ENCODE data around the gene TEX38.
A peak's percentile ranks its signal among the peaks of the same experiment; 100 is the strongest.

The TEX38 gene

DNA sequence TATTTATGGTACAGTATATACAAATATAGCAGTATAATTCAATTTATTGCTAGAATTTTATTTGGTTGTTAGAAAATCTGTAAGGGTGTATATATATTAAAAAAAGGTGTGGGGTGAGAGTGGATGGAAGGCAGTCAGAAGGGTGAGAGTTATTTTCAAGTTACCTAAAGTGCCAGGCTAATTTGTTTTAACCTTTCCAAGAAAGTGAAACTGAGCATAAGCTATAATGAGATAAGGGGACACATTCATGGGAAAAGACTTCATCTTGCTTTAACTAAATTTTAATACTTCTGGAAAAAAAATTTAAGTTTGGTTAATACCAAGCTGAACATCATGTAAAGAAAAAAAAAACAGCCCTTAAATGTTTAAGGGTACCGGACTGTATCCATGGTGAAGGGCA lies 4.9 kb downstream of the TEX38 start:
- Histone ChIP-seq H3K4me3 (ENCODE audit: low read depth in 1 of 2, low read length in 2 of 2) (no peak overlapping the region), H3K36me3 (ENCODE audit: insufficient read depth, low read length) (peaks cover 49% of the 10 kb centered on the region), H3K9ac (ENCODE audit: low read length) (no peak overlapping the region), H3K9me3 (ENCODE audit: low read length) (no peaks in the 10 kb centered on the region), H3K4me1 (ENCODE audit: insufficient read depth, low read length) (no peaks in the 10 kb centered on the region), H3K27ac (ENCODE audit: low read depth, low read length) (no peak overlapping the region), H3K27me3 (ENCODE audit: control insufficient read depth in 1 of 2, insufficient read depth in 2 of 2, low read length in 2 of 2) (no peaks in the 10 kb centered on the region)

DNA sequence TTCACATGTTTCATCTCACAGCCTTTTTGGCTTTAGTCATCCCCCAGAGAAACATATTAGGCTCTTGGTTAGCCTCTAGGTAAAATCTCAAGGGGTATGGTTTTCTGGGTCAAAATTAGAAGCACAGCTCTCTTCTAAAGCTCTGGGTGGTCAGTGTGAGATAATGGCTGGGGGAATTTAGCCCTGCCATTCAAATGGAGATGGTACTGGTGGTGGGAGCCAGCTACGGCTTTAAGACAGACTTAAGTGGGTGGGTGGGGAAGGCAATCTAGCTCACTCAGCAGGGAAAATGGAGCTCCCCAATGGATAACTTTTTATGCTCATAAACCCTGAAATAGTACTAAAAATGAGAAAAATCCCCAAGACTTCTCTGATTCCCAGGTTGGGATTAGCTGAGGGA lies 5.7 kb downstream of the TEX38 start:
- H3K27ac ChIP-seq (ENCODE audit: low read depth, low read length) = no peak overlapping the region
- H3K36me3 ChIP-seq (ENCODE audit: insufficient read depth, low read length) = peaks cover 56% of the 10 kb centered on the region
- H3K9ac ChIP-seq (ENCODE audit: low read length) = no peak overlapping the region
- no peaks in the 10 kb centered on the region for H3K27me3 ChIP-seq (ENCODE audit: control insufficient read depth in 1 of 2, insufficient read depth in 2 of 2, low read length in 2 of 2)
- no peaks in the 10 kb centered on the region for H3K9me3 ChIP-seq (ENCODE audit: low read length)
- H3K4me3 ChIP-seq (ENCODE audit: low read depth in 1 of 2, low read length in 2 of 2) = no peak overlapping the region
- no peaks in the 10 kb centered on the region for H3K4me1 ChIP-seq (ENCODE audit: insufficient read depth, low read length)

DNA sequence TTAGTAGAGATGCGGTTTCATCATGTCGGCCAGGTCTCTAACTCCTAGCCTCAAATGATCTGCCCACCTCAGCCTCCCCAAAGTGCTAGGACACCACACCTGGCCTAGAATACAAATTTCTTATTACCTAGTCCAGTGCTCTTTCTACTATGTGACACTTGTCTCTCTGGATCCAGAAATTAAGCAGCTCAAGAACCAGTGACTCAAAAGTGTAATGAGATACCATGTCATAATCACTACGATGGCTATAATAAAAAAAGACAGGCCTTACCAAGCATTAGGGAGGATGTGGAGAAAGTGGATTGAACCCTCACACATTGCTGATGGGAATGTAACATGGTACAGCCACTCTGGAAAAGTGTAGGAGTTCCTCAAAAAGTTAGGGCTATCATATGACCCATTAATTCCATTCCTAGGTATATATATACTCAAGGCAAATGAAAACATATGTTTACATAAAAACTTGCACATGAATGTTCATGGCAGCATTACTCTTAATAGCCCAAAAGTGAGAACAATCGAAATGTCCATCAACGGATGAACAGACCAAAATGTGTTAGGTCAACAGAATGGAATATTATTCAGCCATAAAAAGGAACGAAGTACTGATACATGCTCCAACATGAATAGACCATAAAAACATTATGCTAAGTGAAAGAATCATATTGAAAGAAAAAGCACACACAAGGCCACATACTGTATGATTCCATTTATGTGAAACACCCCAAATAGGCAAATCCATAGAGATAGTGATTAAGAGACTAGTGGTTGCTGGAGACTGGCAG lies 8.3 kb downstream of the TEX38 start:
- Histone ChIP-seq H3K4me1 (ENCODE audit: insufficient read depth, low read length) (no peaks in the 10 kb centered on the region), H3K9ac (ENCODE audit: low read length) (no peak overlapping the region), H3K9me3 (ENCODE audit: low read length) (no peaks in the 10 kb centered on the region), H3K27ac (ENCODE audit: low read depth, low read length) (no peak overlapping the region), H3K27me3 (ENCODE audit: control insufficient read depth in 1 of 2, insufficient read depth in 2 of 2, low read length in 2 of 2) (no peaks in the 10 kb centered on the region), H3K4me3 (ENCODE audit: low read depth in 1 of 2, low read length in 2 of 2) (no peak overlapping the region), H3K36me3 (ENCODE audit: insufficient read depth, low read length) (peaks cover 80% of the 10 kb centered on the region)

DNA sequence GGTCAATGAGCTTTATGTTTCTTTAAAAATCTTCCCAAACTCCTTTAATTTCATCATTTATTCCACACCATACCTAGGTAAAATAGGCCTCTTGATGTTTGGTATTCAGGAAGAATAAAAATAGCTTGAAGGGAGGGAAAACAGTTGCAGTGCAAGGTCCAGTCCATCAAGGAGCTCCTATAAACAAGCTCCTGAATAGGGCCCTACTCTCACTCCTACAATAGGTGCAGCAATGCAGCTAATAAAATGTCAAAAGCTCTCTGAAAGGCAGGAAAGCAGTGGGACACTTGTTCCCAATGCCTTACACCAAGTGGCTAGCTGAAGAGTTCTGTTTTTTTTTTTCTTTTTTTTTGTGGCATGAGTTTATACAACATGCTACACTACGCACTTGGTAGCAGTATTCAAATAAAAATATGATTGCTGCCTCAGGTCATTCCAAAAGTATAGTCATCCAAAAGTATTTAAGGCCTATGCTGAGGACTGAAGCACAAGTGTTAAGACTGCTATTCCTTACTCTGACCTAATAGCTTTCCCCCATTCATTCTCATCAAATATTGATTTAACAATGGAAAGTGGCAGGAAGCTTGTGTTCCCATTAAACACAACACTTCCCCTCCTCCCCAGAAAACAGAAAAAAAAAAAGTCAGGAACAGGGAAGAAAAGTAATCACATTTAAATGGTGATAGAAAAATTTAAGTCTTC lies 9.8 kb downstream of the TEX38 start:
- Histone ChIP-seq H3K27ac (ENCODE audit: low read depth, low read length) (no peak overlapping the region), H3K36me3 (ENCODE audit: insufficient read depth, low read length) (peaks cover 79% of the 10 kb centered on the region), H3K4me3 (ENCODE audit: low read depth in 1 of 2, low read length in 2 of 2) (no peak overlapping the region), H3K9me3 (ENCODE audit: low read length) (no peaks in the 10 kb centered on the region), H3K9ac (ENCODE audit: low read length) (no peak overlapping the region), H3K4me1 (ENCODE audit: insufficient read depth, low read length) (peaks cover 2% of the 10 kb centered on the region), H3K27me3 (ENCODE audit: control insufficient read depth in 1 of 2, insufficient read depth in 2 of 2, low read length in 2 of 2) (no peaks in the 10 kb centered on the region)

DNA sequence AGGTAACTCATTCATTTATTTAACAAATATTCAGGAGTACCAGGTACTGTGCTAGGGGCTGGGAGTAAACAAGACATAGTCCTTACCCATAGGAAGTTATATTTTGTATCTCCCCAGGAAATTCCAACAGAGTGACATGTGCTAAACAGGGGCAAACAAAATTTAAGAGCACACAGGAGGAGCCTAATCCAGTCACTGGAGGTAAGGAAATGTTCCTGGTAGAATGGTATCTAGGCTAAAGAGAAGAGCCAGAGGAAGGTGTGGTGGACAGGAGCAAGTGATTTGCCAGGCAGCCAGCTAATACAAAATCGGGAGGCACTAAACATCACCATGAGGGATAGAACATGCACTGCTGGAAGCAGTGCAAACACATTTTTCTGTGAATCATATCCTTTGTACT lies 10.4 kb downstream of the TEX38 start:
- Histone ChIP-seq H3K9me3 (ENCODE audit: low read length) (no peaks in the 10 kb centered on the region), H3K36me3 (ENCODE audit: insufficient read depth, low read length) (peaks cover 80% of the 10 kb centered on the region), H3K27me3 (ENCODE audit: control insufficient read depth in 1 of 2, insufficient read depth in 2 of 2, low read length in 2 of 2) (no peaks in the 10 kb centered on the region), H3K4me1 (ENCODE audit: insufficient read depth, low read length) (peaks cover 8% of the 10 kb centered on the region), H3K9ac (ENCODE audit: low read length) (no peak overlapping the region), H3K27ac (ENCODE audit: low read depth, low read length) (no peak overlapping the region), H3K4me3 (ENCODE audit: low read depth in 1 of 2, low read length in 2 of 2) (no peak overlapping the region)

DNA sequence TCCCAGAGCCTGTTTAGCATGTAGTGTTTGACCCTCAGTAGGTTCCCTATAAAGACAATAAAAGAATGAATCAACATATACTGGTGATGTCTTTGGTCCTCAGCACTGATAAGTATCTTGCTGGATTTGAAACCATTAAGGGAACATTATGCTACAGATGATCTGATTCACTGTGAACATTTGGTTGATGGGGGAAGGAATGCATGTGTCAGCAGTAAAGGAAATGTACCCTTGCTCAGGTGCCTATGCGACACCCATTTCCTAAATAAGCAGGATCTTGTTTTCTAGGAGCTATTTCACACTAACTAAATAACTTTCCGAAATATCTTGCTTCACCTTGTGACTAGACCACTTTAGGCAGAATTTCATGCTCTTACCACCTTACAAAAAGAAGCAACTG lies 13.0 kb downstream of the TEX38 start:
- Histone ChIP-seq H3K27me3 (ENCODE audit: control insufficient read depth in 1 of 2, insufficient read depth in 2 of 2, low read length in 2 of 2) (no peaks in the 10 kb centered on the region), H3K27ac (ENCODE audit: low read depth, low read length) (no peak overlapping the region), H3K4me3 (ENCODE audit: low read depth in 1 of 2, low read length in 2 of 2) (no peak overlapping the region), H3K4me1 (ENCODE audit: insufficient read depth, low read length) (peaks cover 24% of the 10 kb centered on the region), H3K36me3 (ENCODE audit: insufficient read depth, low read length) (peaks cover 79% of the 10 kb centered on the region), H3K9ac (ENCODE audit: low read length) (no peak overlapping the region), H3K9me3 (ENCODE audit: low read length) (no peaks in the 10 kb centered on the region)

DNA sequence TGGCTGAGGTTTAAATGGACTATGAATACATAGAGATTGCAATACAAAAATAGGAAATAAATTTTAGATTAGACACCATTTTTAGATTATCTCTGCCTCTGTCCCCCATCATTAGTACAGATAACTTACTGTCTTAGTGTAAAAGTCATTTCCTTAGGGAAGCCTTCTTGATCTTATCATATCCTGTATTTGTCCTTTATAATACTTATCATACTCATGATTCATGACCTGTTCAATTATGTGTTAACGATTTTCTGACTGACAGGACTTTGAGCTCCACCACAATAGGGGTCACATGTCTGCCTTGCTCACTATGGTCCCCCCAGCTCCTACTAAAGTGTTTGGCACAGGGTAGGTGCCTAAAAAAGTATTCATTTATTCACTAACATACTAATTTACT lies 14.6 kb downstream of the TEX38 start:
- H3K36me3 ChIP-seq (ENCODE audit: insufficient read depth, low read length) = peaks cover 82% of the 10 kb centered on the region
- no peak overlapping the region for H3K9ac ChIP-seq (ENCODE audit: low read length)
- no peaks in the 10 kb centered on the region for H3K27me3 ChIP-seq (ENCODE audit: control insufficient read depth in 1 of 2, insufficient read depth in 2 of 2, low read length in 2 of 2)
- H3K4me3 ChIP-seq (ENCODE audit: low read depth in 1 of 2, low read length in 2 of 2) = no peak overlapping the region
- H3K4me1 ChIP-seq (ENCODE audit: insufficient read depth, low read length) = peaks cover 24% of the 10 kb centered on the region
- H3K27ac ChIP-seq (ENCODE audit: low read depth, low read length) = no peak overlapping the region
- no peaks in the 10 kb centered on the region for H3K9me3 ChIP-seq (ENCODE audit: low read length)

DNA sequence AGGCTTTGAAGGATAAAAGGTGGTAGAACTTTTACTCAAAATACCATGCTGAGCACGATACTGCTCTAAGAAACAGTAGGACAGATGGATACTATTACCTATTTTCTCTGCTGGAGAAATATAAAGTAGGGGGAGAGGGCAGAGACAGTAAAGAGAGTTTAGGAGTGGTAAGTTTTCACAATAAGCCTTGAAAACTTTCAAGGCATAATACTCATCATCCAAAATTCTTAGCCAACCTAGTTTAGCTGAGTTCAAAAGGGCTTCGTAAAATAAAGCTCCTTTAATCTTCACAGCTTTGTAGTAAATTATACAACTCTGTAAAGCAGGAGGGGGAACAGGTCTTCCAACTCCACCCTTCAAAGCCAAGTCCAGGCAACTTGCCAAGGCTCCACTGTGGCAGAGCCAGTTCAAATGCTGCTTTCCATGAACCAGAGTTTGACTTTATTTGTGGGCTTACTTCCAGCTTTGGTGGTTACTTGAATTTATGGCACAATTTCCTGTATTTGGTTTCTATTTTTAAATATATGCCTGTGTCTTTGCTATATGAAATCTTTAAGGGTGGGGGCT lies 15.5 kb downstream of the TEX38 start:
- peaks cover 28% of the 10 kb centered on the region for H3K4me1 ChIP-seq (ENCODE audit: insufficient read depth, low read length)
- H3K27me3 ChIP-seq (ENCODE audit: control insufficient read depth in 1 of 2, insufficient read depth in 2 of 2, low read length in 2 of 2) = no peaks in the 10 kb centered on the region
- peak overlapping the region; percentile 59 for H3K27ac ChIP-seq (ENCODE audit: low read depth, low read length)
- no peak overlapping the region for H3K4me3 ChIP-seq (ENCODE audit: low read depth in 1 of 2, low read length in 2 of 2)
- H3K9me3 ChIP-seq (ENCODE audit: low read length) = no peaks in the 10 kb centered on the region
- H3K36me3 ChIP-seq (ENCODE audit: insufficient read depth, low read length) = peaks cover 79% of the 10 kb centered on the region
- H3K9ac ChIP-seq (ENCODE audit: low read length) = no peak overlapping the region

DNA sequence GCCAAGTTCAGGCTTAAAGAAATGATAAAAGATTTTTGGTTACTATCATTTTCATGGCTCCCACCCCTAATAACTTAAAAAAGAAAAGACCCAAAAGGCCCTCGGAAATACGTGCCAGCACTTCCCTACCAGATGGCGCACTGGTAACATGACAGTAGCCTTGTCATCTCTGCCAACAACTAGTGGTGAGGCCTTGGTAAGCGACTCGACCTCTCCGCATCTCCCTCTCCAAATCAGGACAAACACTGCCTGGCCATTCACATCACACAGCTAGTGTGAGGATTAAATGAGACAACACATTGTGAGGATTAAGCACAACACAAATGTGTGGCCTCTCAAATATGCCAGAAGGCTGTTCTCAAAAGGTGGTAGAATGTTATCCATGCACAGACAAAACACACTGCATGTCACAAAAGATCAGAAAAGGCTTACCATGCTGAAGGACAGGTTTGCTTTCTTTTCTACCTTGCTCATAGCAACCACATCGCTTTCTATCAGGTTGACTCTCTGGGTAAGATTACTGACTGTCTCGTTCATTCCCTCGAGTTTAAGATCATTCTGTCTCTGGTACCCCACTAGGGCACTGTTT lies 16.4 kb downstream of the TEX38 start:
- Histone ChIP-seq H3K27ac (ENCODE audit: low read depth, low read length) (no peak overlapping the region), H3K4me1 (ENCODE audit: insufficient read depth, low read length) (peaks cover 36% of the 10 kb centered on the region), H3K4me3 (ENCODE audit: low read depth in 1 of 2, low read length in 2 of 2) (no peak overlapping the region)

DNA sequence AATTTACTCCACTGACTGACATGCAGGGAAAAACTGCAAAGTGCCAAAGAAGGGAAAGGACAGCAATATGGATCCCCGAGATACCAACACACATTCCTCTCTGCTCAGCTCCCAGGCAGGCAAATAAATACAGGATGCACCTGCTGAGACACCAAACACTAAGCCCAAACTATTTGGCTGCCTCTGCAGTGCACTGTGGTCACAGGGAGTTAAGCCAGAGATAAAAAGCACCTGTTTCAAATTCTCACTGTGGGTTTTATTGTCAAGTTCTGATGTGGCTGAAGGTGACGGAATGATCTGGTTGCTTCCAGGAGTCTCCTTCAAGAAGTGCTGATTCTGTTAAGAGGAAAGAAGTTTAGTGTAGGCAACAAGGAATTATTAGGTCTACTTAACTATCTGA lies 17.7 kb downstream of the TEX38 start:
- H3K36me3 ChIP-seq (ENCODE audit: insufficient read depth, low read length) = peaks cover 58% of the 10 kb centered on the region
- H3K27ac ChIP-seq (ENCODE audit: low read depth, low read length) = no peak overlapping the region
- peaks cover 44% of the 10 kb centered on the region for H3K4me1 ChIP-seq (ENCODE audit: insufficient read depth, low read length)
- no peak overlapping the region for H3K4me3 ChIP-seq (ENCODE audit: low read depth in 1 of 2, low read length in 2 of 2)
- H3K9ac ChIP-seq (ENCODE audit: low read length) = no peak overlapping the region
- H3K9me3 ChIP-seq (ENCODE audit: low read length) = no peaks in the 10 kb centered on the region
- no peaks in the 10 kb centered on the region for H3K27me3 ChIP-seq (ENCODE audit: control insufficient read depth in 1 of 2, insufficient read depth in 2 of 2, low read length in 2 of 2)

More for the DNA sequence above, 16.4 kb downstream of the TEX38 start:
- H3K9me3 ChIP-seq (ENCODE audit: low read length) = no peaks in the 10 kb centered on the region
- H3K27me3 ChIP-seq (ENCODE audit: control insufficient read depth in 1 of 2, insufficient read depth in 2 of 2, low read length in 2 of 2) = no peaks in the 10 kb centered on the region
- no peak overlapping the region for H3K9ac ChIP-seq (ENCODE audit: low read length)
- peaks cover 71% of the 10 kb centered on the region for H3K36me3 ChIP-seq (ENCODE audit: insufficient read depth, low read length)

DNA sequence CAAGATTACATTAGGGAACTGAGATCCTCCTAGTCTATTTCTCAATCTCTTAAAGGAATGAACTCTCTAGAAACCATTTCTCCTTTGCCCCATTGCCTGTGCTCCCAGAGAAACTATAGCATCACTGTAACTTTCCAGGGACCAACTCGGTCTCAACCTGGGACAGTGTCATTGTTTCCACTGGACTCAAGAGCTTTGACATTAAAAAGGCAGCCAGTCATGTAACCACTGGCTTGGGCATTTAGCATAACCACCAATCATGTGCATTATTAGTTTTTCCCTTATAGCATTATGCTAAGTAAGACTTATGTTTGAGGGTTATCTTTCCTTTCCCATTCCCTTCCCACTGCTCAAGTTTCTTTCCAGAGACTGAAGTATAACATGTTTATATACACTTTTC lies 18.2 kb downstream of the TEX38 start:
- H3K4me1 ChIP-seq (ENCODE audit: insufficient read depth, low read length) = peaks cover 44% of the 10 kb centered on the region
- H3K27ac ChIP-seq (ENCODE audit: low read depth, low read length) = no peak overlapping the region
- no peaks in the 10 kb centered on the region for H3K9me3 ChIP-seq (ENCODE audit: low read length)
- no peaks in the 10 kb centered on the region for H3K27me3 ChIP-seq (ENCODE audit: control insufficient read depth in 1 of 2, insufficient read depth in 2 of 2, low read length in 2 of 2)
- no peak overlapping the region for H3K4me3 ChIP-seq (ENCODE audit: low read depth in 1 of 2, low read length in 2 of 2)
- H3K9ac ChIP-seq (ENCODE audit: low read length) = no peak overlapping the region
- H3K36me3 ChIP-seq (ENCODE audit: insufficient read depth, low read length) = peaks cover 52% of the 10 kb centered on the region

Measured in muscle layer of colon (tissue), 2 donors.